Measurements from ENCODE around the gene YIPF3. TPM values are rescaled to one million over a fixed set of nuclear protein-coding genes. Genes with fewer than 3 reads are reported as not detected.

The YIPF3 gene
- total and polyA plus RNA-seq, 2 donors from 2014 or later = 107 to 114 TPM

GRCh38 chr6:43547222-43547621, 30.5 kb upstream of the YIPF3 start:
- TF ChIP-seq CTCF (IDR thresholded peaks at IDR 0.05; ENCODE audit: borderline replicate concordance, extremely low read depth, insufficient read depth) = no peak
- no peak for FAIRE-seq
- intact Hi-C loops (cut with DNase I) = no loop called here
- Histone ChIP-seq H3K27me3 (ENCODE audit: control insufficient read depth, insufficient read depth, low read length) (no peaks in the 10 kb centered on the region), H3K27ac (ENCODE audit: low read depth in 2 of 2, low read length in 2 of 2) (no peak overlapping the region), H3K36me3 (ENCODE audit: control insufficient read depth in 2 of 3, insufficient read depth in 3 of 3, low read length in 3 of 3) (peaks cover 0 to 38% (median 26%) of the 10 kb centered on the region in 3 donors), H3K9me3 (ENCODE audit: control insufficient read depth in 2 of 3, insufficient read depth in 1 of 3, low read length in 3 of 3) (no peaks in the 10 kb centered on the region), H3K4me3 (ENCODE audit: low read length in 3 of 3) (no peak overlapping the region), H3K4me1 (ENCODE audit: control insufficient read depth in 2 of 3, insufficient read depth in 2 of 3, low read depth in 1 of 3, low read length in 3 of 3) (no peaks in the 10 kb centered on the region), H3K9ac (ENCODE audit: low read length in 3 of 3) (no peak overlapping the region)
- DNase-seq = no peak

GRCh38 chr6:43544461-43544860, 27.7 kb upstream of the YIPF3 start:
- Histone ChIP-seq H3K4me1 (ENCODE audit: control insufficient read depth in 2 of 3, insufficient read depth in 2 of 3, low read depth in 1 of 3, low read length in 3 of 3) (no peaks in the 10 kb centered on the region), H3K4me3 (ENCODE audit: low read length in 3 of 3) (no peak overlapping the region), H3K9me3 (ENCODE audit: control insufficient read depth in 2 of 3, insufficient read depth in 1 of 3, low read length in 3 of 3) (no peaks in the 10 kb centered on the region), H3K36me3 (ENCODE audit: control insufficient read depth in 2 of 3, insufficient read depth in 3 of 3, low read length in 3 of 3) (peaks cover 0 to 21% (median 11%) of the 10 kb centered on the region in 3 donors), H3K27me3 (ENCODE audit: control insufficient read depth, insufficient read depth, low read length) (no peaks in the 10 kb centered on the region), H3K27ac (ENCODE audit: low read depth in 2 of 2, low read length in 2 of 2) (no peak overlapping the region), H3K9ac (ENCODE audit: low read length in 3 of 3) (no peak overlapping the region)
- intact Hi-C loops (cut with DNase I) = no loop called here
- DNase-seq (no peak), FAIRE-seq (no peak)
- no peak for TF ChIP-seq CTCF (IDR thresholded peaks at IDR 0.05; ENCODE audit: borderline replicate concordance, extremely low read depth, insufficient read depth)

GRCh38 chr6:43541774-43542471, 25.2 kb upstream of the YIPF3 start:
- intact Hi-C loops (cut with DNase I) = no loop called here
- FAIRE-seq = no peak

More at GRCh38 chr6:43541774-43542471, 25.2 kb upstream of the YIPF3 start:
- peaks cover 0 to 9% (median 7%) of the 10 kb centered on the region in 3 donors for H3K36me3 ChIP-seq (ENCODE audit: control insufficient read depth in 2 of 3, insufficient read depth in 3 of 3, low read length in 3 of 3)
- H3K4me1 ChIP-seq (ENCODE audit: control insufficient read depth in 2 of 3, insufficient read depth in 2 of 3, low read depth in 1 of 3, low read length in 3 of 3) = no peaks in the 10 kb centered on the region
- no peaks in the 10 kb centered on the region for H3K9me3 ChIP-seq (ENCODE audit: control insufficient read depth in 2 of 3, insufficient read depth in 1 of 3, low read length in 3 of 3)
- DNase-seq = no peak
- H3K9ac ChIP-seq (ENCODE audit: low read length in 3 of 3) = no peak overlapping the region
- TF ChIP-seq CTCF (IDR thresholded peaks at IDR 0.05; ENCODE audit: borderline replicate concordance, extremely low read depth, insufficient read depth) = no peak
- H3K4me3 ChIP-seq (ENCODE audit: low read length in 3 of 3) = no peak overlapping the region
- H3K27ac ChIP-seq (ENCODE audit: low read depth in 2 of 2, low read length in 2 of 2) = no peak overlapping the region
- no peaks in the 10 kb centered on the region for H3K27me3 ChIP-seq (ENCODE audit: control insufficient read depth, insufficient read depth, low read length)

All from kidney (tissue), 14 donors.